ENCODE measurements around the gene EHD3. TPM values are rescaled to one million over a fixed set of nuclear protein-coding genes. Genes with fewer than 3 reads are reported as not detected.

The EHD3 gene
- total RNA-seq, 1 donor = 48.8 TPM

GRCh38 chr2:31260870-31261269 lies 26.9 kb downstream of the EHD3 start:
- no peak for DNase-seq (ENCODE audit: low read depth)
- TF ChIP-seq CTCF (IDR thresholded peaks at IDR 0.05; ENCODE audit: insufficient read depth, low read depth, low read length) = no peak
- H3K4me3 ChIP-seq (ENCODE audit: low read depth, low read length) = no peak overlapping the region

GRCh38 chr2:31263636-31264190 lies 29.8 kb downstream of the EHD3 start:
- no peak for DNase-seq (ENCODE audit: low read depth)
- no peak for TF ChIP-seq CTCF (IDR thresholded peaks at IDR 0.05; ENCODE audit: insufficient read depth, low read depth, low read length)
- H3K4me3 ChIP-seq (ENCODE audit: low read depth, low read length) = no peak overlapping the region

GRCh38 chr2:31265234-31265633 lies 31.3 kb downstream of the EHD3 start:
- H3K4me3 ChIP-seq (ENCODE audit: low read depth, low read length) = no peak overlapping the region
- no peak for TF ChIP-seq CTCF (IDR thresholded peaks at IDR 0.05; ENCODE audit: insufficient read depth, low read depth, low read length)
- no peak for DNase-seq (ENCODE audit: low read depth)

- no peak overlapping the region for H3K4me3 ChIP-seq (ENCODE audit: low read depth, low read length)
- DNase-seq (ENCODE audit: low read depth) = no peak
- no peak for TF ChIP-seq CTCF (IDR thresholded peaks at IDR 0.05; ENCODE audit: insufficient read depth, low read depth, low read length)
Measured at GRCh38 chr2:31266804-31267203, 32.9 kb downstream of the EHD3 start.

GRCh38 chr2:31267437-31268120 lies 33.6 kb downstream of the EHD3 start:
- H3K4me3 ChIP-seq (ENCODE audit: low read depth, low read length) = no peak overlapping the region
- TF ChIP-seq CTCF (IDR thresholded peaks at IDR 0.05; ENCODE audit: insufficient read depth, low read depth, low read length) = no peak
- no peak for DNase-seq (ENCODE audit: low read depth)

GRCh38 chr2:31268344-31268743 lies 34.4 kb downstream of the EHD3 start:
- TF ChIP-seq CTCF (IDR thresholded peaks at IDR 0.05; ENCODE audit: insufficient read depth, low read depth, low read length) = no peak
- no peak for DNase-seq (ENCODE audit: low read depth)
- H3K4me3 ChIP-seq (ENCODE audit: low read depth, low read length) = no peak overlapping the region

- TF ChIP-seq CTCF (IDR thresholded peaks at IDR 0.05; ENCODE audit: insufficient read depth, low read depth, low read length) = no peak
- H3K4me3 ChIP-seq (ENCODE audit: low read depth, low read length) = no peak overlapping the region
- DNase-seq (ENCODE audit: low read depth) = no peak
Measured at GRCh38 chr2:31269087-31269486, 35.1 kb downstream of the EHD3 start.
